GM10248 (cell line): ENCODE measurements around the gene OVOL2.

Experiments used
- CTCF ChIA-PET: fragments of 300-600 bp; sonication (Branson Sonifier 250); formaldehyde crosslinking; extraction: SDS; loops from one replicate; lab custom pipeline; 2021; ENCODE audit warnings: antibody characterized with exemption; lab: Yijun Ruan, JAX
- POLR2A ChIA-PET: fragments of 350-650 bp; sonication (Branson Sonifier 250); formaldehyde crosslinking; extraction: SDS; loops from one replicate; lab custom pipeline; 2020; ENCODE audit warnings: antibody characterized with exemption; lab: Yijun Ruan, JAX
- DNase-seq: peaks from one replicate; pipeline ENCODE4 v3.0.0; 2012; ENCODE audit errors: extremely low spot score
- CTCF ChIP-seq: IDR thresholded peaks from 2 replicates; pipeline ENCODE4 v1.5.1; 2012; ENCODE audit warnings: mild to moderate bottlenecking, low read depth; ENCODE audit errors: extremely low read depth, missing control alignments, control extremely low read depth

The OVOL2 gene

GRCh38 chr20:18018100-18018499 lies 39.6 kb downstream of the OVOL2 start:
- ChIA-PET POLR2A (no interaction called here), CTCF (interaction anchor here (1.0 to 2.7 kb wide), 6 partner anchors 11 to 481 kb away, joined by 3 to 10 read pairs (median 5); no protein-coding TSS in a partner anchor)
- no peak for TF ChIP-seq CTCF

GRCh38 chr20:18016772-18017171 lies 40.9 kb downstream of the OVOL2 start:
- ChIA-PET CTCF (interaction anchor here (1.0 to 2.7 kb wide), 3 partner anchors 12 to 480 kb away, joined by 3 to 10 read pairs (median 6); no protein-coding TSS in a partner anchor), POLR2A (interaction anchor here (0.6 kb wide), 1 partner anchor 1504 kb away, joined by 5 read pairs; no protein-coding TSS in a partner anchor)
- no peak for DNase-seq
- TF ChIP-seq CTCF = no peak

More at GRCh38 chr20:18018100-18018499, 39.6 kb downstream of the OVOL2 start:
- no peak for DNase-seq

GRCh38 chr20:18014411-18014810 lies 43.3 kb downstream of the OVOL2 start:
- no peak for TF ChIP-seq CTCF
- ChIA-PET CTCF (interaction anchor here (1.2 to 1.8 kb wide), 2 partner anchors 16 to 21 kb away, joined by 4 to 5 read pairs; no protein-coding TSS in a partner anchor), POLR2A (no interaction called here)
- DNase-seq = no peak

DNA sequence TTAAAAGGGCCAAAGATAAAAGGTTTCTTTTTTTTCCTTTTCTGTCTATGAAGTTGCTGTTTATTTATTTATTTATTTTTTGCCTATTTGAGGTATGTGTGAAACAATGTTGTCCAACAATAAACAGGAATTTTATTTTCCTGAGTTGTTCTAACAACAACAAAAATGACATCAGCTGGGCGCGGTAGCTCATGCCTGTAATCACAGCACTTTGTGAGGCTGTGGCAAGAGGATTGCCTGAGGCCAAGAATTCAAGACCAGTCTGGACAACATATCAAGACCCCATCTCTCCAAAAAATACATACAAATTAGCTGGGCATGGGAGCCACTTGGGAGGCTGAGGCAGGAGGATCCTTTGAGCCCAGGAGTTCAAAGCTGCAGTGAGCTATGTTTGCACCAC lies 44.8 kb downstream of the OVOL2 start:
- TF ChIP-seq CTCF = no peak
- DNase-seq = no peak
- ChIA-PET CTCF (interaction anchor here (0.8 kb wide), 1 partner anchor 9 kb away, joined by 3 read pairs; no protein-coding TSS in a partner anchor), POLR2A (no interaction called here)

DNA sequence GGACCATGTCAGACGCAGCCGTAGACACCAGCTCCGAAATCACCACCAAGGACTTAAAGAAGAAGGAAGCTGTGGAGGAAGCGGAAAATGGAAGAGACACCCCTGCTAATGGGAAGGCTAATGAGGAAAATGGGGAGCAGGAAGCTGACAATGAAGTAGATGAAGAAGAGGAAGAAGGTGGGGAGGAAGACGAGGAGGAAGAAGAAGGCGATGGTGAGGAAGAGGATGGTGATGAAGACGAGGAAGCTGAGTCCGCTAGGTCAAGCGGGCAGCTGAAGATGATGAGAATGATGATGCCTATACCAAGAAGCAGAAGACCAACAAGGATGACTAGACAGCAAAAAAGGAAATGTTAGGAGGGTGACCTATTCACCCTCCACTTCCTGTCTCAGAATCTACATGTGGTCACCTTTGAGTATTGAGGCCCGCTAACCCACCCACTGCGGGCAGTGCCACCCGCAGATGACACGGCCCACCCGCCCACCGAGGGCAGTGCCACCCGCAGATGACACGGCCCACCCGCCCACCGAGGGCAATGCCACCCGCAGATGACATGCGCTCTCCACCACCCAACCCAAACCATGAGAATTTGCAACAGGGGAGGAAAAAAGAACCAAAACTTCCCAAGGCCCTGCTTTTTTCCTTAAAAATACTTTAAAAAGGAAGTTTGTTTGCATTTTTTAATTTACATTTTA lies 45.6 kb downstream of the OVOL2 start:
- ChIA-PET POLR2A (no interaction called here), CTCF (no interaction called here)
- TF ChIP-seq CTCF = no peak
- no peak for DNase-seq

DNA sequence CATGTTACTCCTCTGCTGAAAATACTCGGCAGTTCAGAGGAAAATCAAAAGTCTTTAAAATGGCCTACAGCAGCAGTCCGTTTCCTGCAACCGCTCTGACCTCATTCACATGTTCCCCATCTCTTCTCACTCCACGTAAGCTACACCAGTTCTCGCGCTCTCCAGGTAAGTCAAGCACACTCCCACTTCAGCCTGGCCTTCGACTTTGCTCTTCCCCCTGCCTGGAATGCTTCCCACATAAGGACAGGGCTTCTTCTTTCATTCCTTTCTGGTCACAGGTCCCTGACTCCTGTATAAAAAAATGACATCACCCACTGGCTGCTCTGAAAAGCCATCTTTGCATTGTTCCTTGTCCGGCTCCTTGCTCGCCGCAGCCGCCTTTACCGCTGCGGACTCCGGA lies 46.2 kb downstream of the OVOL2 start:
- DNase-seq = no peak
- POLR2A ChIA-PET = no interaction called here
- CTCF ChIA-PET = no interaction called here
- no peak for TF ChIP-seq CTCF

- POLR2A ChIA-PET = no interaction called here
- DNase-seq = no peak
- no peak for TF ChIP-seq CTCF
- CTCF ChIA-PET = no interaction called here
Observed at GRCh38 chr20:18009116-18009515, 48.6 kb downstream of the OVOL2 start.
